ENCODE results near the gene RGR. TPM values are rescaled to one million over a fixed set of nuclear protein-coding genes. Genes with fewer than 3 reads are reported as not detected.

The RGR gene
- polyA plus RNA-seq, 1 donor (not counting 4 experiments of a cell fraction or from before 2014, with no cell fraction given), result not detected

DNA sequence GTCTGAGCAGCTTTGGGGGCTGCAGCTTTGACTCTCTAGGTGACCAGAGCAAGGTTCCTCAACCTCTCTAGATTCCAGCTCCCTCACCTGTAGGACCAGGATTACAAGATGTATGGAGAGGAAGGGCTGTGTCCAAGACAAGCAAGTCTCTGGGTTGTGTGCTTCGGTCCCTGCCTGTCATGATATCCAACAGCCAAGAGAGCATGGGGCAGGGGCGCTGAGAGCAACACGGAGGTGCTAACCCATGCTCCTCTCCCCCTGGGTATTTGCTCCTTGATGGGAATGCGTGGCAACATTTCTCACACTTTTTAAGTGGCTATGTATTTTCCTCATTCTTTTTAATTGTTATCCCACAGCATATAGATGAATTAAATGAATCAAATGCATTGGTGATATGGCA lies 40.2 kb upstream of the RGR start:
- TF ChIP-seq, protein P1, sequence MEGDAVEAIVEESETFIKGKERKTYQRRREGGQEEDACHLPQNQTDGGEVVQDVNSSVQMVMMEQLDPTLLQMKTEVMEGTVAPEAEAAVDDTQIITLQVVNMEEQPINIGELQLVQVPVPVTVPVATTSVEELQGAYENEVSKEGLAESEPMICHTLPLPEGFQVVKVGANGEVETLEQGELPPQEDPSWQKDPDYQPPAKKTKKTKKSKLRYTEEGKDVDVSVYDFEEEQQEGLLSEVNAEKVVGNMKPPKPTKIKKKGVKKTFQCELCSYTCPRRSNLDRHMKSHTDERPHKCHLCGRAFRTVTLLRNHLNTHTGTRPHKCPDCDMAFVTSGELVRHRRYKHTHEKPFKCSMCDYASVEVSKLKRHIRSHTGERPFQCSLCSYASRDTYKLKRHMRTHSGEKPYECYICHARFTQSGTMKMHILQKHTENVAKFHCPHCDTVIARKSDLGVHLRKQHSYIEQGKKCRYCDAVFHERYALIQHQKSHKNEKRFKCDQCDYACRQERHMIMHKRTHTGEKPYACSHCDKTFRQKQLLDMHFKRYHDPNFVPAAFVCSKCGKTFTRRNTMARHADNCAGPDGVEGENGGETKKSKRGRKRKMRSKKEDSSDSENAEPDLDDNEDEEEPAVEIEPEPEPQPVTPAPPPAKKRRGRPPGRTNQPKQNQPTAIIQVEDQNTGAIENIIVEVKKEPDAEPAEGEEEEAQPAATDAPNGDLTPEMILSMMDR (optimal IDR thresholded peaks at IDR 0.05 in 1 of 3, IDR thresholded peaks at IDR 0.05 in 1 of 3, conservative IDR thresholded peaks at IDR 0.05 in 1 of 3; ENCODE audit: extremely low read depth in 1 of 3, insufficient read depth in 2 of 3, low read length in 3 of 3), result no peak
- no peak for TF ChIP-seq EZH2 (IDR thresholded peaks at IDR 0.05; ENCODE audit: low read length)
- no peak overlapping the region for H3K27ac ChIP-seq (ENCODE audit: control insufficient read depth, insufficient read depth, low read length)
- no peaks in the 10 kb centered on the region for H3K36me3 ChIP-seq (ENCODE audit: control insufficient read depth in 2 of 2, extremely low read depth in 1 of 2, insufficient read depth in 2 of 2, low read length in 2 of 2)
- peaks cover 4% of the 10 kb centered on the region for H3K27me3 ChIP-seq (ENCODE audit: control insufficient read depth, extremely low read depth, insufficient read depth, low read length)
- no peaks in the 10 kb centered on the region for H3K4me1 ChIP-seq (ENCODE audit: control insufficient read depth, extremely low read depth, insufficient read depth, low read length)
- no peak overlapping the region for H3K4me3 ChIP-seq (ENCODE audit: control insufficient read depth in 2 of 3, extremely low read depth in 1 of 3, insufficient read depth in 2 of 3, low read depth in 1 of 3, low read length in 3 of 3)
- H4K20me1 ChIP-seq (ENCODE audit: control insufficient read depth, extremely low read depth, insufficient read depth, low read length), result no peaks in the 10 kb centered on the region
- H2AFZ ChIP-seq (ENCODE audit: control insufficient read depth, low read length), result no peak overlapping the region
- H3K4me2 ChIP-seq (ENCODE audit: control insufficient read depth, extremely low read depth, insufficient read depth, low read depth, low read length), result no peak overlapping the region
- dilution Hi-C loops (cut with MboI; ENCODE audit: extremely low pct_ligation_motif_present, low sequenced_read_pairs), result loop anchor here (10.0 kb wide), 1 partner anchor 60 kb away; no protein-coding TSS in a partner anchor
- H3K79me2 ChIP-seq (ENCODE audit: control insufficient read depth, insufficient read depth, low read length), result no peaks in the 10 kb centered on the region
- FAIRE-seq (no peak), DNase-seq (ENCODE audit: low read depth, low spot score) (no peak)
- no peaks in the 10 kb centered on the region for H3K9me1 ChIP-seq (ENCODE audit: control insufficient read depth, extremely low read depth, insufficient read depth, low read length)
- no peaks in the 10 kb centered on the region for H3K9me3 ChIP-seq (ENCODE audit: control insufficient read depth, low read depth, low read length)
- H3K9ac ChIP-seq (ENCODE audit: control insufficient read depth, extremely low read depth, insufficient read depth, low read length), result no peak overlapping the region

DNA sequence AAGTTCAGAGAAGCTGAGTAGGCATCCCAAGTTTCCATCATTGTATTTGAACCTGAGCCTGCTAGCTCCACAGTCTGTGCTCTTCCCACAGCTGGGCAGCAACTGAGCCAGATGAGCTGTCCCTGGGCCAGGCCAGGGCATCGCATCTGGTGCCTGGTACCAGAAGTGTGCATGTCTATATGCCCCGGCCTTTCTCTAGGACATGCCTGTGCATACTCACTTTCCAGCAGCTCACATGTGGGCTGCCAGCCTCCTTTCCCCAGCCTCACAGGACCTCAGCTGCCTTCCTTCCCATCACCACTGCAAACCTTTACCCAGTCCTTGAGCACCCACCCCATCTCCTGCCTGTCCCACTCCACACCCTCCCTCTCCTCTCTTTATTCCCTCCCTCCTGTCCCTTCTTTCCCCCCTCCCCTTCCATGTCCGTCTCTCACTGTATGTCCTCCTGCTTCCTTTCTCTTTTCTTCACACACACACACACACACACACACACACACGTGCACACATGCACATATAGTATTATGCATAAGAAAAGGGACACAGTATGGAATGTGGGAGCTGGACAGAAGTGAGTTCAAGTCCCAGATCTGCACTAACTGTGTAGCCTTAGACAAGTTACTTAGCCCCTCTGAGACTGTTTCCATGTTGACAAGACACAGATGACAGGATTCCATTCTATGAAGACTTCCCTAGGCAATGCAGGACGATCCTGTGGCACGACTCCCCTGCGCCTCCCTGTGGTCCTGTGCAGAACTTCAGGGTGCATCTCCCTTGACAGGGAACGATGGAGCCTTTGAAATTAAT lies 39.6 kb upstream of the RGR start:
- no peak for TF ChIP-seq EZH2 (IDR thresholded peaks at IDR 0.05; ENCODE audit: low read length)
- TF ChIP-seq, protein P1 (optimal IDR thresholded peaks at IDR 0.05 in 1 of 3, IDR thresholded peaks at IDR 0.05 in 1 of 3, conservative IDR thresholded peaks at IDR 0.05 in 1 of 3; ENCODE audit: extremely low read depth in 1 of 3, insufficient read depth in 2 of 3, low read length in 3 of 3), result peak; percentile 98 to 99 (median 98)
- Histone ChIP-seq H3K4me3 (ENCODE audit: control insufficient read depth in 2 of 3, extremely low read depth in 1 of 3, insufficient read depth in 2 of 3, low read depth in 1 of 3, low read length in 3 of 3) (no peak overlapping the region), H3K4me1 (ENCODE audit: control insufficient read depth, extremely low read depth, insufficient read depth, low read length) (no peaks in the 10 kb centered on the region), H3K27me3 (ENCODE audit: control insufficient read depth, extremely low read depth, insufficient read depth, low read length) (peaks cover 4% of the 10 kb centered on the region), H3K9me3 (ENCODE audit: control insufficient read depth, low read depth, low read length) (no peaks in the 10 kb centered on the region), H3K9ac (ENCODE audit: control insufficient read depth, extremely low read depth, insufficient read depth, low read length) (no peak overlapping the region), H3K9me1 (ENCODE audit: control insufficient read depth, extremely low read depth, insufficient read depth, low read length) (no peaks in the 10 kb centered on the region), H2AFZ (ENCODE audit: control insufficient read depth, low read length) (no peak overlapping the region), H4K20me1 (ENCODE audit: control insufficient read depth, extremely low read depth, insufficient read depth, low read length) (no peaks in the 10 kb centered on the region), H3K4me2 (ENCODE audit: control insufficient read depth, extremely low read depth, insufficient read depth, low read depth, low read length) (no peak overlapping the region), H3K27ac (ENCODE audit: control insufficient read depth, insufficient read depth, low read length) (no peak overlapping the region), H3K79me2 (ENCODE audit: control insufficient read depth, insufficient read depth, low read length) (no peaks in the 10 kb centered on the region), H3K36me3 (ENCODE audit: control insufficient read depth in 2 of 2, extremely low read depth in 1 of 2, insufficient read depth in 2 of 2, low read length in 2 of 2) (no peaks in the 10 kb centered on the region)
- dilution Hi-C loops (cut with MboI; ENCODE audit: extremely low pct_ligation_motif_present, low sequenced_read_pairs), result loop anchor here (10.0 kb wide), 1 partner anchor 60 kb away; no protein-coding TSS in a partner anchor
- FAIRE-seq (peak; percentile 85), DNase-seq (ENCODE audit: low read depth, low spot score) (no peak)

Measured in keratinocyte (primary cell).